Right lobe of liver (tissue), 6 donors: ENCODE data around the gene ISCA2. TPM values are rescaled to one million over a fixed set of nuclear protein-coding genes. Genes with fewer than 3 reads are reported as not detected.

ENCODE experiments used
- ATAC-seq, 4 donors: fragments of 200-7000 bp; cut with Tn5 transposase; one replicate each; pipeline ENCODE4 v1.9.1; 2020; ENCODE audit warnings: mild to moderate bottlenecking in 4 of 4, moderate library complexity in 4 of 4
- DNase-seq, 3 donors: peaks; one replicate each; pipeline ENCODE4 v3.0.0-alpha.2; 2020
- H3K27ac ChIP-seq, 3 donors: fragments of 200-600 bp; one replicate each; pipeline ENCODE4 v1.8.0; 2022
- H3K27me3 ChIP-seq, 2 donors: fragments of 200-600 bp; one replicate each; pipeline ENCODE4 v1.8.0; 2022
- H3K36me3 ChIP-seq, 4 donors: fragments of 200-600 bp; sonication (generic) in 1 of 4; one replicate each; pipeline versions ENCODE4 v1.5.1 to v1.8.0; 2017 to 2022; ENCODE audit warnings: control low read depth in 1 of 4
- H3K4me1 ChIP-seq, 4 donors: fragments of 200-600 bp; sonication (generic) in 1 of 4; one replicate each; pipeline versions ENCODE4 v1.5.1 to v1.8.0; 2017 to 2022; ENCODE audit warnings: control low read depth in 1 of 4
- H3K4me3 ChIP-seq, 3 donors: fragments of 200-600 bp; one replicate each; pipeline ENCODE4 v1.8.0; 2022
- H3K9me3 ChIP-seq, 4 donors: fragments of 200-600 bp; sonication (generic) in 1 of 4; one replicate each; pipeline versions ENCODE4 v1.5.1 to v1.8.0; 2017 to 2022; ENCODE audit warnings: control low read depth in 1 of 4
- CTCF ChIP-seq, 4 donors: fragments of 200-600 bp in 3 of 4; fragments of 450-650 bp in 1 of 4; IDR thresholded peaks; one replicate each; pipeline versions ENCODE4 v1.5.1 to v1.8.0; 2016 to 2022; ENCODE audit warnings: antibody characterized with exemption in 4 of 4, mild to moderate bottlenecking in 2 of 4
- POLR2A ChIP-seq: fragments of 450-650 bp; IDR thresholded peaks from one replicate; pipeline ENCODE4 v1.6.1; 2017; ENCODE audit warnings: antibody characterized with exemption, mild to moderate bottlenecking
- WGBS: methylation state at CpG from one replicate; pipeline ENCODE4 v1.1.6; 2018; ENCODE audit warnings: low coverage, low lambda C conversion rate; ENCODE audit not compliant: insufficient coverage; ENCODE audit errors: missing lambda C conversion rate; 5-methylcytosine and 5-hydroxymethylcytosine counted together
- intact Hi-C, 2 donors: fragments of 100-400 bp; cut with DNase I; formaldehyde crosslinking; loops; one replicate each; pipeline versions ENCODE4 v1.11.2 to v1.14.1; 2022
- total RNA-seq, 6 experiments: library from RNA; depleted of rRNA in 2 of 6; stranded (reverse); fragments of >200 nt in 2 of 6; fragmentation: NEBNext Ultra II Directional in 3 of 6; extraction: Animal tissue kit (Norgen Biotek cat#: 25700) in 3 of 6; gene quantifications; one replicate each; pipeline versions ENCODE4 v1.1.0 to v1.2.4, GENCODE V29; 2016 to 2023
- donor health status: DM: no; HTN: yes; CAD: no.
- donor health status: DM: no; HTN: no; CAD: no.
- donor health status: DM: no; HTN: no; CAD: no.
- donor health status: DM: no; HTN: yes; CAD: no.
- donor health status: DM: no; HTN: yes; CAD: no.

The ISCA2 gene
- total RNA-seq, 6 experiments from 2014 or later, result 7.8 to 16.3 (median 11.4) TPM

- no peak overlapping the region for H3K27ac ChIP-seq
- H3K9me3 ChIP-seq, result no peaks in the 10 kb centered on the region
- no peaks in the 10 kb centered on the region for H3K4me1 ChIP-seq
- no peaks in the 10 kb centered on the region for H3K27me3 ChIP-seq
- DNase-seq (no peak), ATAC-seq (no peak)
- no peaks in the 10 kb centered on the region for H3K36me3 ChIP-seq
- no peak for TF ChIP-seq POLR2A
- no peak for TF ChIP-seq CTCF (IDR thresholded peaks at IDR 0.05)
- no peak overlapping the region for H3K4me3 ChIP-seq
- WGBS, result 79% methylated on average over 9 of the region's 17 CpGs
- intact Hi-C loops, result no loop called here
Measured at GRCh38 chr14:74505831-74506230, 12.3 kb downstream of the ISCA2 start.

- H3K27ac ChIP-seq, result no peak overlapping the region
- DNase-seq, result no peak
- WGBS, result no CpG with 5 or more reads among the region's 13 CpGs
- TF ChIP-seq CTCF (IDR thresholded peaks at IDR 0.05), result no peak
- no peak for TF ChIP-seq POLR2A
- intact Hi-C loops, result no loop called here
- no peaks in the 10 kb centered on the region for H3K9me3 ChIP-seq
- H3K4me3 ChIP-seq, result no peak overlapping the region
- no peaks in the 10 kb centered on the region for H3K36me3 ChIP-seq
- H3K4me1 ChIP-seq, result no peaks in the 10 kb centered on the region
- H3K27me3 ChIP-seq, result no peaks in the 10 kb centered on the region
- no peak for ATAC-seq
Measured at GRCh38 chr14:74506411-74506851, 12.9 kb downstream of the ISCA2 start.

GRCh38 chr14:74507085-74507484, 13.5 kb downstream of the ISCA2 start:
- intact Hi-C loops, result no loop called here
- no peaks in the 10 kb centered on the region for H3K36me3 ChIP-seq

GRCh38 chr14:74507840-74508239, 14.3 kb downstream of the ISCA2 start:
- H3K36me3 ChIP-seq, result no peaks in the 10 kb centered on the region
- no peaks in the 10 kb centered on the region for H3K9me3 ChIP-seq
- H3K4me1 ChIP-seq, result no peaks in the 10 kb centered on the region
- ATAC-seq, result no peak
- peak in 1 of 3 donors; percentile 33 for DNase-seq
- no peaks in the 10 kb centered on the region for H3K27me3 ChIP-seq
- H3K4me3 ChIP-seq, result no peak overlapping the region
- 82% methylated on average over 3 of the region's 5 CpGs for WGBS
- H3K27ac ChIP-seq, result no peak overlapping the region
- TF ChIP-seq CTCF (IDR thresholded peaks at IDR 0.05) (no peak), POLR2A (no peak)
- intact Hi-C loops, result no loop called here

More at GRCh38 chr14:74507085-74507484, 13.5 kb downstream of the ISCA2 start:
- no peak overlapping the region for H3K4me3 ChIP-seq
- 64% methylated on average over 8 of the region's 8 CpGs for WGBS
- no peaks in the 10 kb centered on the region for H3K9me3 ChIP-seq
- H3K27me3 ChIP-seq, result no peaks in the 10 kb centered on the region
- TF ChIP-seq POLR2A (no peak), CTCF (IDR thresholded peaks at IDR 0.05) (no peak)
- ATAC-seq (no peak), DNase-seq (no peak)
- H3K27ac ChIP-seq, result no peak overlapping the region
- no peaks in the 10 kb centered on the region for H3K4me1 ChIP-seq

GRCh38 chr14:74508292-74508731, 14.7 kb downstream of the ISCA2 start:
- DNase-seq, result peak in 1 of 3 donors; percentile 36
- intact Hi-C loops, result no loop called here
- no peaks in the 10 kb centered on the region for H3K4me1 ChIP-seq
- H3K27ac ChIP-seq, result no peak overlapping the region
- H3K9me3 ChIP-seq, result no peaks in the 10 kb centered on the region
- H3K27me3 ChIP-seq, result no peaks in the 10 kb centered on the region
- WGBS, result 48% methylated on average over 5 of the region's 15 CpGs
- no peak overlapping the region for H3K4me3 ChIP-seq
- H3K36me3 ChIP-seq, result no peaks in the 10 kb centered on the region
- ATAC-seq, result peak in 2 of 4 donors; percentile 12 to 24
- TF ChIP-seq CTCF (IDR thresholded peaks at IDR 0.05) (peak in 2 of 4 donors; percentile 8 to 12), POLR2A (no peak)
